Activated T-cell treated with anti-CD3 and anti-CD28 coated beads, Interleukin-2, amount 50 U/mL, for 4 hours (primary cell): ENCODE results near the gene TM4SF1. TPM values are rescaled to one million over a fixed set of nuclear protein-coding genes. Genes with fewer than 3 reads are reported as not detected.

Source experiments
- ATAC-seq, 2 donors: fragments of 200-7000 bp; cut with Tn5 transposase; one replicate each; pipeline ENCODE4 v1.10.0; 2021
- DNase-seq: peaks from one replicate; pipeline ENCODE4 v3.0.0-alpha.2; 2020
- H3K27me3 Mint-ChIP-seq: one replicate; pipeline ENCODE4 v1.8.0; 2021; ENCODE audit warnings: low read depth, mixed read lengths
- H3K36me3 Mint-ChIP-seq: one replicate; pipeline ENCODE4 v1.8.0; 2022; ENCODE audit warnings: mixed read lengths; ENCODE audit not compliant: insufficient read depth
- H3K4me1 Mint-ChIP-seq: one replicate; pipeline ENCODE4 v1.8.0; 2021; ENCODE audit warnings: low read depth, mixed read lengths
- H3K4me3 Mint-ChIP-seq: one replicate; pipeline ENCODE4 v1.8.0; 2021; ENCODE audit warnings: mild to moderate bottlenecking, moderate library complexity, mixed read lengths
- H3K9me3 Mint-ChIP-seq: one replicate; pipeline ENCODE4 v1.8.0; 2021; ENCODE audit warnings: mixed read lengths
- total RNA-seq, 3 donors: library from RNA; stranded (reverse); gene quantifications; one replicate each; pipeline ENCODE4 v1.2.1, GENCODE V29; 2021

Gene TM4SF1
- 1 to 10 TPM in 1 of 3 donors, under 1 TPM in 2; 0.22 to 1.3 (median 0.37) TPM for total RNA-seq

DNA sequence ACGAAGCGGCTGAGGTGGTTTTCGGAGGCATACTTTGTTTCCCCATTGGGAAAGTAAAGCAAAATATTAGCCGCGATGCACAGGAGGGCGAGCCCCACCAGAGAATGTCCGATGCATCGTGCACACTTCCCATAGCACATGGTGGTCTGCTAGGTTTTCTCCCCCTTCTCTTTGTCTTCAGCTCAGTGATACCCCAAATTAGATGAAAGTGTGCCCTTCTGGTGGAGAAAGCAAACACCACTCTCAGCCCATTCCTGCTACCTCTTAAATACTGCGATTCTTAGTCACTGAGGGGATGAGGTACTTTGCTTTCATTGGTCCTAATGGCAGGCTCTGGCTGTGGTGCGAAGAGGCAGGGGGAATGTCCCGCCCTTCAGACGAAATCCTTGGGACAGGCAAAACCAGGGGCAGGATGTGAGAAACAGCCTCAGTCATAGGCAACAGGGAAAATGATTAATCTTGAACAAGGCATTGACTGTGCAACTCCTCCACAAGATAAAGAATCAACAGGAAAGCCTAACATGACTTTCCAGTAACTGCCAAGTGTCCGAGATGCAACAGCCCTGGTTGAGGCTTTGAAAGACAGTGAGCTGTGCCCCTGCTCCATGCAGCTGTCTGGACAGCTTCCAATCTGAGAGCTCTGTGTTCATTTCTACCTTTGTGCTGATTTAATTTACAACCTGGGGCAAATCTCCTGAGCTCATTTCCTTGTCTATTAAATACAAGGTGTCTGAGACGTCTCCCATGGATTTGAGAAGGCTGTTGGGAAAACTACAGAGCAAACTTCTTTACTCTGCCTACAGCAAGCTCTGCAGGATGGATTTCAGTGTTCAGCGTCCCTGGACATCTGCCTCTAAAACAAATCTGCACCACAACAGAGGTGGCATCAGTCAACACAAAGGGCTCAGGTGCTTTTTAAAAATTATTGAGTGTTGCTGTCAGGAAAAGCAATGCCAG, at the start of gene TM4SF1:
Gene TM4SF1 (minus strand): TSS at position 242 of the 957 bp plus-strand sequence. CDS start 102 bp downstream, at position 140.
- H3K36me3 Mint-ChIP-seq: no peaks in the 10 kb centered on the region
- H3K4me1 Mint-ChIP-seq: no peaks in the 10 kb centered on the region
- ATAC-seq (no peak), DNase-seq (no peak)
- H3K9me3 Mint-ChIP-seq: no peaks in the 10 kb centered on the region
- H3K4me3 Mint-ChIP-seq: no peak within 1 kb of the TSS
- peaks cover 6% of the 10 kb centered on the region for H3K27me3 Mint-ChIP-seq

DNA sequence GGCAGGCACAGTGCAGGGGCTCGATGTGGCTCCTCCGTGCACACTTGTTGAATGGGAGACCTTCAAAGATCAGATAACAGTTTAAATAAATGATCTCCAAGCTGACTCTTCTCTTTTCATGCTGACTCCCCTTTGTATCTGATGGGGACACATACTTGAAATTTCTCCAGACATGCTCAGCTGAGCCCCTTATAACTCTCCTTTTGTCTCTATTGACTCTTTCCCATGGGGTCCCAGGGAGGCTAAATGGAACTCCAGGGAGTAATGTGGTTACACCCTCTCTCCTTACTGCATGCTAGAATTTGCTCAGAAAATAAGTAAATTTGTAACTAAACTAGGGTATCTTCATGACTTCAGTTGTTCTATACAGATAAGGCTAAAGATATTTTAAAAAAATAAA, 48.9 kb upstream of the TM4SF1 start:
- no peaks in the 10 kb centered on the region for H3K4me1 Mint-ChIP-seq
- peaks cover 14% of the 10 kb centered on the region for H3K27me3 Mint-ChIP-seq
- no peaks in the 10 kb centered on the region for H3K9me3 Mint-ChIP-seq
- H3K36me3 Mint-ChIP-seq: no peaks in the 10 kb centered on the region
- DNase-seq: no peak
- no peak overlapping the region for H3K4me3 Mint-ChIP-seq
- no peak for ATAC-seq

DNA sequence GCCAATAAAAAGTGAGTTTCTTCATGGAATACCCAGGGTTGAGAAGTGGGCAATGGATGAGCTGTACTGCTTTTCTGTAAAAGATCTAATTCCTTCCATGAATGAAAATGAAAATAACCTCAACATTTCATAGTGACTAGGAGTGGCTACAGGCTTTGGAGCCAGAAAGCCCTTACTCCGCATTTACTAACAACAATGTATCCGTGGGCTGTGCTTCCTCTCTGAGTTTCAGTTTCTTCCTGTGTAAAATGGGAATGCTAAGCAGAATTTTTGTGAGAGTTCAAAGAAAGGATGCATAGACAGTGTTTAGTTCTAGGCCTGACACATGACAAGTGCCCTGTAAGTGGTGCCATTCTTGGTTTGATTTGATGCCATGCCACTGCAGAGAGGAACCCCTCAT, 47.5 kb upstream of the TM4SF1 start:
- H3K36me3 Mint-ChIP-seq: no peaks in the 10 kb centered on the region
- no peaks in the 10 kb centered on the region for H3K9me3 Mint-ChIP-seq
- DNase-seq: no peak
- H3K4me1 Mint-ChIP-seq: no peaks in the 10 kb centered on the region
- no peak overlapping the region for H3K4me3 Mint-ChIP-seq
- no peak for ATAC-seq
- peaks cover 12% of the 10 kb centered on the region for H3K27me3 Mint-ChIP-seq

- no peak for DNase-seq
- no peak for ATAC-seq
- Mint-ChIP-seq H3K36me3 (no peaks in the 10 kb centered on the region), H3K9me3 (no peaks in the 10 kb centered on the region), H3K4me3 (no peak overlapping the region), H3K27me3 (peaks cover 5% of the 10 kb centered on the region), H3K4me1 (no peaks in the 10 kb centered on the region)
These were observed 44.3 kb upstream of the TM4SF1 start for GRCh38 chr3:149421764-149422163.

GRCh38 chr3:149419816-149420215, 42.4 kb upstream of the TM4SF1 start:
- Mint-ChIP-seq H3K36me3 (no peaks in the 10 kb centered on the region), H3K4me1 (no peaks in the 10 kb centered on the region), H3K4me3 (no peak overlapping the region), H3K9me3 (no peaks in the 10 kb centered on the region), H3K27me3 (peaks cover 12% of the 10 kb centered on the region)
- DNase-seq (no peak), ATAC-seq (no peak)

DNA sequence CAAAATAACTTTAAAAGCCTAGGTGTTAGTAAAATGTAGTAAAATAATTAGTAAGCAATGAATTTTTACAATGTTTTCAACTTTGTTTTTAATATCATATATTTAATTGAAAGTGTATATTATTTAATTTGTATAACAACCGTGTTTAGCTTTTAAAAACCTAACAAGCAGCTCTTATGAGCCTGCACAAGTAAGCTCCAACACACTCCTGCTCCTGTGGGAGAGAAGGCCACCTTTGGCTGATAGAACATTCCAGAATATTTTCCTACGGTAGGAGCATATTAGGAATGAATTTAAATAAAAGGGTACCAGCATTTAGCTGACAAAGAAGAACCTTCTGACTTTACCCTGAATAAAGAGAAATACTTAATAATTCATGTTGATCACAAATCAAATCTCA, 40.3 kb upstream of the TM4SF1 start:
- no peaks in the 10 kb centered on the region for H3K9me3 Mint-ChIP-seq
- no peaks in the 10 kb centered on the region for H3K36me3 Mint-ChIP-seq
- no peaks in the 10 kb centered on the region for H3K4me1 Mint-ChIP-seq
- H3K27me3 Mint-ChIP-seq: peaks cover 10% of the 10 kb centered on the region
- ATAC-seq (no peak), DNase-seq (no peak)
- H3K4me3 Mint-ChIP-seq: no peak overlapping the region

DNA sequence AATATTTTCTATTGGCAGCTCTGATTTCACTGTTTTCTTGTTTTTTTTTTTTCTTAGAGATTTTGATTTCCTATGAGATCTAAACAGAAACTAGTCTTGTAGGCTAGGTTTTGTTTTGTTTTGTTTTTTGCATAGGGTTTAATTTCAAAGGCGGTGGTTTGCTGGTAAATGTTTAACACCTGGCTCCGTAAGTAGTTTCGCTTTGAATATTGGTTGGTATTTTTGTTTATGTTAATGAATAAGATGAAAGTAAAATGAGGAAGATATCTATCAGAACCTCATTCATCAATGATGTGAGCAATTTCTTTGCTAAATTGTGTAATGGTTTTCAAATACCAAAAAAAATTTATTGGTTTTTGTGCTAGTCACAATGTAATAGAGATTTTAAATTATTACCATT, 39.7 kb upstream of the TM4SF1 start:
- Mint-ChIP-seq H3K9me3 (no peaks in the 10 kb centered on the region), H3K36me3 (no peaks in the 10 kb centered on the region), H3K27me3 (peaks cover 10% of the 10 kb centered on the region), H3K4me1 (no peaks in the 10 kb centered on the region), H3K4me3 (no peak overlapping the region)
- no peak for DNase-seq
- ATAC-seq: no peak

DNA sequence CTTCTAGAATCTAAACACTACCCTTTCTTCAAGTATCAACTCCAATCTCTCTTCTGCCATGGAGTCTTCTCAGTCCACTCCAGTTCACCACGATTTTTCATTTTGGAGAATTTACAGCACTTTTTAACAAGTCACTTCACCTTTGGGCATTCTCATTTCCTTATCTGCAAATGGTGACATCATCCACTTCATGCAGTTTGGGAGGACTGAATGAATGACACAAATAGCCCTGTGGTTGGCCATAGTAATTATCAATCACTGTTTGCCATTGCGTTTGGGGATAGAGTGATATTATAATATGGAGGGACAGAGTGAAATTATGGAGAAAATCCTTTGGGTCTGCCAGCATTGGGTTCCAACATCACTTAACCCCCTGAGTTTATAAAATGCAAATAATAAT, 38.0 kb upstream of the TM4SF1 start:
- no peaks in the 10 kb centered on the region for H3K4me1 Mint-ChIP-seq
- H3K9me3 Mint-ChIP-seq: no peaks in the 10 kb centered on the region
- no peak overlapping the region for H3K4me3 Mint-ChIP-seq
- ATAC-seq: no peak
- no peaks in the 10 kb centered on the region for H3K36me3 Mint-ChIP-seq
- H3K27me3 Mint-ChIP-seq: peaks cover 10% of the 10 kb centered on the region
- DNase-seq: no peak

- ATAC-seq (no peak), DNase-seq (no peak)
- peaks cover 10% of the 10 kb centered on the region for H3K27me3 Mint-ChIP-seq
- no peak overlapping the region for H3K4me3 Mint-ChIP-seq
- no peaks in the 10 kb centered on the region for H3K9me3 Mint-ChIP-seq
- no peaks in the 10 kb centered on the region for H3K4me1 Mint-ChIP-seq
- no peaks in the 10 kb centered on the region for H3K36me3 Mint-ChIP-seq
These were observed 37.2 kb upstream of the TM4SF1 start for GRCh38 chr3:149414557-149415231.

GRCh38 chr3:149411583-149411982, 34.1 kb upstream of the TM4SF1 start:
- no peak overlapping the region for H3K4me3 Mint-ChIP-seq
- peaks cover 6% of the 10 kb centered on the region for H3K27me3 Mint-ChIP-seq
- ATAC-seq: no peak
- H3K9me3 Mint-ChIP-seq: no peaks in the 10 kb centered on the region
- DNase-seq: no peak
- no peaks in the 10 kb centered on the region for H3K36me3 Mint-ChIP-seq
- H3K4me1 Mint-ChIP-seq: no peaks in the 10 kb centered on the region

- Mint-ChIP-seq H3K9me3 (no peaks in the 10 kb centered on the region), H3K36me3 (no peaks in the 10 kb centered on the region), H3K27me3 (no peaks in the 10 kb centered on the region), H3K4me3 (no peak overlapping the region), H3K4me1 (no peaks in the 10 kb centered on the region)
- DNase-seq (no peak), ATAC-seq (no peak)
These were observed 31.9 kb upstream of the TM4SF1 start for GRCh38 chr3:149409351-149409750.

DNA sequence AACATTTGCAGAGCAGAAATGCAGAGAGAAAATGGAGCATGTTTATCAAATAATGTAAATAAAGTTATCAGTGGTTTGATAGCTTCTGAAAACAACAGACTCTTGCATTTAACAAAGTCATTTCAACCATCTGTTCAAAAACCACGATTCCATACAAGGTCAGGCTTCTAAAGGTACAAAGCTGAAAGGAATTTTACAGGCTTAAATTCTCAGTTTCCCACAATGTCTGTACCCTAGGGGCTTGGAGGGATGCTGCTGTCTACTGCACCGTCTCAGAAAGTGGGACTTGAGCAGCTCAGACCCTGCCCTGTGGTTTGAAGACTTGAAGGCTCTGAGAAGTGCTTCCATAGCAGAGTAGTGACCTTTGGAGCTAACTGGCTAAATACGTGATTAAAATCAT, 30.4 kb upstream of the TM4SF1 start:
- DNase-seq: no peak
- no peaks in the 10 kb centered on the region for H3K9me3 Mint-ChIP-seq
- H3K36me3 Mint-ChIP-seq: no peaks in the 10 kb centered on the region

GRCh38 chr3:149406244-149406752, 28.8 kb upstream of the TM4SF1 start:
- H3K4me3 Mint-ChIP-seq: no peak overlapping the region
- ATAC-seq: no peak
- no peak for DNase-seq
- no peaks in the 10 kb centered on the region for H3K4me1 Mint-ChIP-seq
- no peaks in the 10 kb centered on the region for H3K36me3 Mint-ChIP-seq
- H3K9me3 Mint-ChIP-seq: no peaks in the 10 kb centered on the region
- peaks cover 7% of the 10 kb centered on the region for H3K27me3 Mint-ChIP-seq

More for the DNA sequence above, 30.4 kb upstream of the TM4SF1 start:
- Mint-ChIP-seq H3K27me3 (peaks cover 7% of the 10 kb centered on the region), H3K4me3 (no peak overlapping the region), H3K4me1 (no peaks in the 10 kb centered on the region)
- no peak for ATAC-seq

DNA sequence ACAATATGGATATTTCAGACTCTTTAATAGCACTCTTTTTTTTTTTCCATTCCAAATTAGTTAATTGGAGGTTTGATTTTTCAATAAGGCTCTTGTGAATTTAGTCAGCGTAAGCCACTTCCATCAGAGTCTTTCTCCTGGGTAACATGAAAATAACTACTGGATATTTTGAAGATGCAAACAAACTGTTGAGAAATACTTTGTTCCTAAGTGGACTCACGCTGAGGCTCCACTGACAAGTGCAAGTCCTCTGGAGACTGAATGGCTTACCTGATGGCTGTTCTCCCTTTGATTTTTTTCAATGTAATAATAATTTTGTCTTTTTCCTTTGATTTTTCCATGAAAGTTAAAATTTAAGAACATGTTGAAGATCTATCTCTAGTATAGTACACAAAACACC, 26.0 kb upstream of the TM4SF1 start:
- DNase-seq (no peak), ATAC-seq (no peak)
- Mint-ChIP-seq H3K9me3 (no peaks in the 10 kb centered on the region), H3K4me1 (no peaks in the 10 kb centered on the region), H3K27me3 (peaks cover 12% of the 10 kb centered on the region), H3K36me3 (no peaks in the 10 kb centered on the region), H3K4me3 (no peak overlapping the region)

DNA sequence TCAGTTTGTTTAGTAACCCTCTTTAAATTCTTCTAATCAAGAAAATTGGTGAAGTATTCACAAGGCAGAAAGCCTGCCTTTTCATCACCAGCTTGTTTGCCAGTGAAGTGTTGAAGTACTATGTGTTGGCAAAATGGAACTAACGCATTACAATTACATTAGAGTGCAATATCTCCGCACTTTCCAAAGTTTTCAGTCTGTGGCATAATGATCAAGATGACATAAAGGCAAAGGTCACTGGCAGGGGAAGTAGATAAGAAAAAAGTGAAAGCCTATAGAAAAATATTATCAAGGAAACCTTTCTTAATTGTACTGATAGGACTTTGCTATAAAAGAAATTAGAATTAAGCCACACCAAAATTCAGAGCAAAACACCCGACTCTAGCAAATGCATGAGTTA, 25.0 kb upstream of the TM4SF1 start:
- H3K4me1 Mint-ChIP-seq: no peaks in the 10 kb centered on the region
- no peaks in the 10 kb centered on the region for H3K36me3 Mint-ChIP-seq
- no peak overlapping the region for H3K4me3 Mint-ChIP-seq
- H3K9me3 Mint-ChIP-seq: no peaks in the 10 kb centered on the region
- ATAC-seq: no peak
- peaks cover 12% of the 10 kb centered on the region for H3K27me3 Mint-ChIP-seq
- no peak for DNase-seq
